ENCODE data around the gene ZFAND2A. TPM values are rescaled to one million over a fixed set of nuclear protein-coding genes. Genes with fewer than 3 reads are reported as not detected.

Gene ZFAND2A
- total and polyA plus RNA-seq, 2 of the 8 experiments (the other 6 are each of a cell fraction or from before 2014, with no cell fraction given): 16.6 to 20.3 TPM

DNA sequence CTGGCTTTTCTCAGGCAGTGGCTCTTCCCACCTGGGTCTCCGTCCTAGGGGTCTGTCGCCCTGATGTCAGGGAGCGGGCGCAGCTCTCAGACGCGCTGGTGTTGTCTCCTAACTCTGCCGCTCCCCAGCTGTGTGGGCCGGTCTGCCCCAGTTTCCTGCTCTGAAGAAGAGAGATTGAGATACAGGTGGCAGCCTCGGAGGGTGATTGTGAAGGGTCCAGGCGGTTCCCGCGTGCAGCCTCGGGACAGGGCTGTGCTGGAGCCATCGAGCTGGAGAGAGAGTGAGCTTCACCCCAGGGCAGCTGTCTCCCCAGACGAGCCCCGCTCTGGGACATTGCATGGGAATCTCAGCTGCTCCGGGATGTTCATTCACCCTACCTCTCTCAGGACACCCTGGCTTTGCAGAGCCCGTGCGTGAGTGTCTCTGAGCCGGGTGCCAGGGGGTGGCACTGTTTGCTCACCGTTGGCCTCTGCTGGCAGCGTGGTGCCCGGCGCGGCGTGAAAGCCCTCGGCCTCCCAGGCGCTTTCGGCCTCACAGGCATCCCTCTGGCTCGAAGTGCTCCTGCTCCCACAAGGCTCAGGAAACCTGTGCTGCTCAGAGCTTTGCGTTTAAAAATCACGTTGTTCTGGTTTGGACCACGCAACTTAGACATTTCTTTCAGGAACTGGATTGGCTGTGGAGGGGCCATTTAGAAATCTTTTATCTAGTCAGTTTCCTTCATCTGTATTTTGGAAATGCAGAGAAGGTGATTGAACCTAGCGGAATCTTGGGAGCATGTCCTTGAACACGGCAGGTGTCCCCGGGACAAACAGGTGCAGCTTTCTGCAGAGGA lies 33.8 kb upstream of the ZFAND2A start:
- H3K79me2 ChIP-seq (ENCODE audit: control insufficient read depth in 1 of 2, insufficient read depth in 2 of 2, low read length in 2 of 2): no peaks in the 10 kb centered on the region
- no peak overlapping the region for H3K4me3 ChIP-seq (ENCODE audit: extremely low read depth in 1 of 4, insufficient read depth in 2 of 4, low read depth in 3 of 4, low read length in 4 of 4)
- H3K36me3 ChIP-seq (ENCODE audit: control insufficient read depth in 2 of 4, insufficient read depth in 4 of 4, low read length in 3 of 4): no peaks in the 10 kb centered on the region
- H3K23ac ChIP-seq (ENCODE audit: insufficient read length): no peak overlapping the region
- H3K27ac ChIP-seq (ENCODE audit: low read depth, low read length): no peak overlapping the region
- no peak for FAIRE-seq
- no peaks in the 10 kb centered on the region for H3K4me1 ChIP-seq (replicated peaks in 1 of 4; ENCODE audit: control insufficient read depth in 3 of 4, insufficient read depth in 4 of 4, low read length in 3 of 4)
- peaks cover 5% of the 10 kb centered on the region; the same call in 1 of the 2 replicates for H3K23me2 ChIP-seq (ENCODE audit: low read depth, low read length)
- H4K20me1 ChIP-seq (replicated peaks in 1 of 2; ENCODE audit: control insufficient read depth in 1 of 2, insufficient read depth in 2 of 2, low read length in 2 of 2): no peaks in the 10 kb centered on the region
- H2BK12ac ChIP-seq (ENCODE audit: low read depth, low read length): no peak overlapping the region
- no peak overlapping the region for H3K4ac ChIP-seq (replicated peaks; ENCODE audit: insufficient read length, low read depth, low read length)
- peak overlapping the region; percentile 22; the same call in 1 of the 2 replicates for H4K8ac ChIP-seq (ENCODE audit: extremely low read depth, insufficient read depth, low read length)
- H3K9ac ChIP-seq (replicated peaks in 1 of 4; ENCODE audit: extremely low read depth in 1 of 4, low read depth in 3 of 4, low read length in 3 of 4): no peak overlapping the region
- no peak overlapping the region for H3K4me2 ChIP-seq (ENCODE audit: insufficient read depth in 1 of 2, low read depth in 2 of 2, low read length in 2 of 2)
- H2AK5ac ChIP-seq (ENCODE audit: low read depth, low read length): no peak overlapping the region
- no peaks in the 10 kb centered on the region for H3K27me3 ChIP-seq (replicated peaks in 1 of 4; ENCODE audit: control insufficient read depth in 3 of 4, extremely low read depth in 1 of 4, insufficient read depth in 3 of 4, low read length in 3 of 4)
- DNase-seq (ENCODE audit: low read depth in 1 of 2, low spot score in 2 of 2): peak in 1 of 2 experiments; percentile 78
- H3K56ac ChIP-seq (replicated peaks; ENCODE audit: insufficient read length, low read depth, low read length): no peak overlapping the region
- no peak overlapping the region for H2BK20ac ChIP-seq (ENCODE audit: low read length)
- H2BK5ac ChIP-seq (ENCODE audit: low read depth, low read length): no peak overlapping the region
- no peak overlapping the region for H4K91ac ChIP-seq (replicated peaks; ENCODE audit: insufficient read length, low read length)
- no peak overlapping the region for H4K5ac ChIP-seq (ENCODE audit: insufficient read length, low read depth, low read length)
- no peaks in the 10 kb centered on the region for H3K9me3 ChIP-seq (ENCODE audit: insufficient read depth in 2 of 2, low read depth in 1 of 2, low read length in 1 of 2)
- no peak overlapping the region for H3K14ac ChIP-seq (ENCODE audit: insufficient read length)
- POLR2A ChIA-PET (ENCODE audit: partially characterized antibody): no interaction called here
- H2BK120ac ChIP-seq (replicated peaks; ENCODE audit: low read depth, low read length): no peak overlapping the region
- 65% methylated on average over 36 of the region's 36 CpGs; no CpG with 5 or more reads in 1 of the 2 experiments for WGBS, 2 experiments (ENCODE audit: extremely low coverage in 1 of 2, insufficient coverage in 1 of 2, insufficient read length in 1 of 2, insufficient replicate concordance in 2 of 2, low coverage in 1 of 2, low lambda C conversion rate in 2 of 2, missing lambda C conversion rate in 1 of 2)
- H3K18ac ChIP-seq (ENCODE audit: extremely low read depth, low read length): no peak overlapping the region
- 0 out of 2 replicates have a peak overlapping the region, but pooled peaks have one; percentile 46 for H2AFZ ChIP-seq (ENCODE audit: low read length)
- H3K79me1 ChIP-seq (ENCODE audit: low read depth, low read length): no peaks in the 10 kb centered on the region
- CTCF ChIA-PET (ENCODE audit: partially characterized antibody): interaction anchor here (0.6 to 5.1 kb wide), 28 partner anchors 8 to 447 kb away, joined by 3 to 47 read pairs (median 4); no protein-coding TSS in a partner anchor
- H2BK15ac ChIP-seq (ENCODE audit: low read length): no peak overlapping the region
- TF ChIP-seq RAD21 (IDR thresholded peaks at IDR 0.05 in 1 of 2, conservative IDR thresholded peaks at IDR 0.05 in 1 of 2; ENCODE audit: low read depth in 2 of 2, low read length in 2 of 2) (peak; percentile 88 to 89), SRF (IDR thresholded peaks at IDR 0.05; ENCODE audit: low read depth, low read length) (no peak), TBP (IDR thresholded peaks at IDR 0.05; ENCODE audit: low read depth, low read length) (peak; percentile 65; the same call in 1 of the 2 replicates), E2F6 (IDR thresholded peaks at IDR 0.05) (peak; percentile 45; the same call in 1 of the 2 replicates), CHD2 (IDR thresholded peaks at IDR 0.05; ENCODE audit: low read length) (no peak), CTCF (IDR thresholded peaks at IDR 0.05; ENCODE audit: control extremely low read depth in 1 of 3, insufficient read depth in 1 of 3, low read depth in 1 of 3, low read length in 3 of 3) (peak; percentile 75 to 82 (median 76))
- TF ChIP-seq, protein P1, sequence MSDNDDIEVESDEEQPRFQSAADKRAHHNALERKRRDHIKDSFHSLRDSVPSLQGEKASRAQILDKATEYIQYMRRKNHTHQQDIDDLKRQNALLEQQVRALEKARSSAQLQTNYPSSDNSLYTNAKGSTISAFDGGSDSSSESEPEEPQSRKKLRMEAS (IDR thresholded peaks at IDR 0.05): peak; percentile 79
